HG02642 (cell line): ENCODE data around the gene BBLN.

Experiments
- ATAC-seq: cut with Tn5 transposase; IDR thresholded peaks from one replicate; pipeline ENCODE4 v1.9.1; 2021; ENCODE audit warnings: mild to moderate bottlenecking; ENCODE audit not compliant: unreplicated experiment, poor library complexity

BBLN gene

GRCh38 chr9:128143525-128144238 is 16.4 kb upstream of the BBLN start:
- ATAC-seq, result no peak

- ATAC-seq, result no peak
Observed at GRCh38 chr9:128144239-128145181, 15.6 kb upstream of the BBLN start.

- ATAC-seq, result no peak
Observed at GRCh38 chr9:128145536-128145935, 14.5 kb upstream of the BBLN start.

GRCh38 chr9:128145951-128146351 is 14.1 kb upstream of the BBLN start:
- ATAC-seq, result no peak

GRCh38 chr9:128146591-128147120 is 13.4 kb upstream of the BBLN start:
- no peak for ATAC-seq

- no peak for ATAC-seq
Observed at GRCh38 chr9:128148509-128149000, 11.5 kb upstream of the BBLN start.

GRCh38 chr9:128149001-128149701 is 10.9 kb upstream of the BBLN start, which contains the start of gene LCN2:
Gene LCN2, plus strand, starts transcription at chr9:128149453. Its CDS starts 73 bp downstream, at chr9:128149526.
- no peak for ATAC-seq

- ATAC-seq, result no peak
Observed at GRCh38 chr9:128149951-128150593, 10.0 kb upstream of the BBLN start.

- ATAC-seq, result no peak
Observed at GRCh38 chr9:128150594-128151308, 9.3 kb upstream of the BBLN start.

GRCh38 chr9:128151309-128152132 is 8.5 kb upstream of the BBLN start:
- no peak for ATAC-seq

GRCh38 chr9:128152133-128153059 is 7.7 kb upstream of the BBLN start:
- ATAC-seq, result no peak

GRCh38 chr9:128153060-128153946 is 6.8 kb upstream of the BBLN start:
- no peak for ATAC-seq

GRCh38 chr9:128153947-128154695 is 5.9 kb upstream of the BBLN start:
- ATAC-seq, result no peak

- no peak for ATAC-seq
Observed at GRCh38 chr9:128155736-128156500, 4.1 kb upstream of the BBLN start.

- peak; percentile 8 for ATAC-seq
Observed at GRCh38 chr9:128159522-128159783, 612 bp upstream of the BBLN start.
